ENCODE results near the gene UBE2B.

DNA sequence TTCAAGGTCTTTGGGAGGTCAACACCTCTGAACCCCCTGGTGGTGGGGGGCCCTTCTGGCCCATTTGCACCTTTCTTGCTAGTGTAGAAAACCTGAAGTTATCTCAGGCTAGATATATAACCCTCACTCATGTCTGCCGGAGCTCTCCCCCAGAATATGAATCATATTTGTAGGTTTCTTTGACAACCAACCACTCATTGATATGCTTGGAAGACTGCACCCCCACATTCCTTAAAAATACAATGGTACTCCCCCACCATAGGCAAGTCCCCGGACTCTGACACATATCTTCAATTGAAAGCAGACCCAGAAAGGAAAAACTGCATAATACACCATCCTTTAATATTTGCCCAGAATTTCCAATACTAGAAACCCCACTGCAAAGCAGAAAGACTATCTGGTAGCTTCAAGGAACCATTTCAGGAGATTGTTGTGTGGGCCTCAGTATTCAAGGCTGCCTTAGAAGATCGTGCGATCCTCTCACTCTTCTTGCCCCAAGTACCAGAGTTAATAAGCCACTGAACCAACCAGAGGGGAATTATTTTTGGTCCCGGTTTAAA lies 978 bp upstream of the UBE2B start:
- no peak for TF ChIP-seq TAF1 (conservative IDR thresholded peaks at IDR 0.05)
- TF ChIP-seq, protein P1, sequence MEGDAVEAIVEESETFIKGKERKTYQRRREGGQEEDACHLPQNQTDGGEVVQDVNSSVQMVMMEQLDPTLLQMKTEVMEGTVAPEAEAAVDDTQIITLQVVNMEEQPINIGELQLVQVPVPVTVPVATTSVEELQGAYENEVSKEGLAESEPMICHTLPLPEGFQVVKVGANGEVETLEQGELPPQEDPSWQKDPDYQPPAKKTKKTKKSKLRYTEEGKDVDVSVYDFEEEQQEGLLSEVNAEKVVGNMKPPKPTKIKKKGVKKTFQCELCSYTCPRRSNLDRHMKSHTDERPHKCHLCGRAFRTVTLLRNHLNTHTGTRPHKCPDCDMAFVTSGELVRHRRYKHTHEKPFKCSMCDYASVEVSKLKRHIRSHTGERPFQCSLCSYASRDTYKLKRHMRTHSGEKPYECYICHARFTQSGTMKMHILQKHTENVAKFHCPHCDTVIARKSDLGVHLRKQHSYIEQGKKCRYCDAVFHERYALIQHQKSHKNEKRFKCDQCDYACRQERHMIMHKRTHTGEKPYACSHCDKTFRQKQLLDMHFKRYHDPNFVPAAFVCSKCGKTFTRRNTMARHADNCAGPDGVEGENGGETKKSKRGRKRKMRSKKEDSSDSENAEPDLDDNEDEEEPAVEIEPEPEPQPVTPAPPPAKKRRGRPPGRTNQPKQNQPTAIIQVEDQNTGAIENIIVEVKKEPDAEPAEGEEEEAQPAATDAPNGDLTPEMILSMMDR (IDR thresholded peaks at IDR 0.05; ENCODE audit: low read depth, low read length, missing input control): no peak
